TTC549 (cell line): ENCODE measurements around the gene RUNX2.

Experiments
- FAIRE-seq: peaks from 2 replicates; lab custom pipeline; 2012; peaks lifted over from hg19 to GRCh38; lab: Jason Lieb, UNC

RUNX2 gene

DNA sequence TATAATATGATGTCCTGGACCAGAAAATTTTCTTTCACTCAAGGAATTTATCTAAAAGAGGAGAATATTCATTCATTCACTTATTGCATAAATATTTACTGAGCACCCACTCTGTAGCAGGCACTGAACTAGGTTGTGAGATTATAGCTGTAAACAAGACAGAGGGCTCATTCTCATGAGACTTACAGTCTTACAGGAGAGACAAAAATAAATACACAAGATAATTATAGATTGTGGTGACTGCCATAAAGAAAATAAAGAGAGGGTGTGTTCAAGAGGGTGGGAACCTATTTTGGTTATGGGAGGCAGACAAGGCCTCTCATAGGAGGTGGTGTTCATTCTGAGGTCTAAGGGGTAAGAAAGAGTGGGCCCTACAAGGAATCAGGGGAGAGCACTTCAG, 159.5 kb downstream of the RUNX2 start:
- no peak for FAIRE-seq

DNA sequence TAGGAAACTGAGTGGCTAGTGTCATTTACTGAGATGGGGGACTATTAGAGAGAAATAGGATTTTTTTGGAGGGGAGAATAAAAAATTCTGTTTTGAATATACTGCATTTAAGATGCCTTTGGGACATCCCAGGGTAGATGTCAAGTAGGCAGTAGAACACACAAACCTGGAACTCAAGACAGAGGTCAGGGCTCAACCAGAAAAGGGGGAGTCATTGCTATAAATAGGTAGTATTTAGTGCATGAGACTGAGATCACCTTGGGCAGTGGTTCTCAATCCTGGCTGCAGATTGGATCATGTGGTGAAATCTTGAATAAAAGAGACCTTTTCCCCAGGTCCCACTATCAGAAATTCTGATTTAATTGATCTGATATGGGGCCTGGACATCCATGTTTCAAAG, 160.1 kb downstream of the RUNX2 start:
- FAIRE-seq: no peak

DNA sequence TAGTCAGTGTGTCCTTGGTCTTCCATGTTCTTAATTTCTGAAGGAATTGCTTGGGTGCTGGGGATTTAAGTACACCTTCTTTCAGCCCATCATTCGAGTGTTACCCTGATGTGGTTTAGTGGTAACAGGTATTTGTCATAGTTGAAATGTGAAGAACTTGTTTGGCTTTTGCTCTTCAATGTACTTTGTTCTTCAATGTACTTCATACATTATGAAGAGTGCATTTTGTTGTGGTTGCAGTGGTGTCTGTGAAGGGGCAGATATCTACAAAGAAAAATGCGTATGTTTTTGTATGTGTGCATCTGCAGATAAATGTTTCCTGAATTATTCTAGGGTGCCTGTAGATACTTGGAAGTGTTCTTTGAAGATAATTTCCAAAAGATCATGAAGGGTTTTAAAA, 160.8 kb downstream of the RUNX2 start:
- no peak for FAIRE-seq

DNA sequence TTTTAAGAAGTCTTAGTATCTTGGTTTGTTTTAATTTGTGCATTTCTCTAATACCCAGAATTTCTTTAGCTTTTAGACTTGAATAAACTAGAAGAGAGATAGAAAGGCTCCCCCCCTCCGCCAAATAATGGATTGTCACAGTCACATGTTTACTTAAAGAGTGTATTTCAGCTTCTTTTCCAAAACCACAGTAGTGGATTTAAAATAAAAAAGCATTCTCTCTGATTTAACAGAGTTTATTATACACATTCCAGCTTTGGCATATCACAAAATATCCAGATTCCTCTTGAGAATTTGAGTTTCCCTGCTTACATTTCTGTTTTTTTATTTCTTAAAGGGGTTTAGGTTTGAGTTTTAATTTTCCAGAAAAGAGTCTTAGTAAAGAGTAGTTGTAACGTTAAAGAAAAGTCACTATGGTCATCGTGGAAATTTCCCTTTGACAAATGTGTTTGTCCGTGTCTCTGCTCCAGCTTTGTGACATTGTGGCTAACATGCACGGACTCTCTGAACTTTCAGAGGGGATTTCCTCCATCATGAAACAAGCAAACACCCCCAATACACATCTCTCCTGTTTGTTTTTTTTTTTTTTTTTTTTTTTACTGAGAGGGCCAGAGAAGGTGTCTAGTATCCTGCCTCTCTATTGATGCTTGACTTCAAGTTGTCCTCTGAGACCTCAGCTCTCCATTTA, 163.1 kb downstream of the RUNX2 start:
- no peak for FAIRE-seq

DNA sequence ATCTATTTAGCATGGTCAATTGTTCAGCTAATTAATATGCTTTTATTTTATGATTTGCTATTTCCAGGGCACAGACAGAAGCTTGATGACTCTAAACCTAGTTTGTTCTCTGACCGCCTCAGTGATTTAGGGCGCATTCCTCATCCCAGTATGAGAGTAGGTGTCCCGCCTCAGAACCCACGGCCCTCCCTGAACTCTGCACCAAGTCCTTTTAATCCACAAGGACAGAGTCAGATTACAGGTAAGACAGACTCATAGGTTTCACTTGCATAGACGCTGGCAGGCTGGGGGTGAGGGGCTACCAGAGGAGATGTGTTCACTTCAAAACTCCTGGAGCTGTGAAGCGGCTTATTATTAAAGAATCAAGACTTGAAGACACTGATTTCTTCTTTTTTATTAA, 163.7 kb downstream of the RUNX2 start:
- no peak for FAIRE-seq

DNA sequence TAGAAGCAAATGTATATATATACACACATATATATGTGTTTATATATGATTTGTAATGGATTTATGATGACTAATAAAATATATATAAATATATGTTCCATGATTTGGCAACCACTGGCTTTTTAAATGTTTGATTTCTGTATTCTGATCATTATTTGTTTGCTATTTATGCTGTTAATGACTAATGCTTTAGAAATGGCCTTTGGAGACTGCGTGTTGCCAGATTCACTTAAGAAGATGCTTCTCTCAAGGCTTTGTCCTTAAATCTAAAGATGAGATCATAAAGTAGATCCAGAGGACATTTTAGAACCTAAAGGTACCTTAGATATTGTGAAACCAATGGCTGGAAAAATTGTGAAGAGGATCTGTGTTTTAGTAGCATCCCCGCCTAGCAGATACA, 165.6 kb downstream of the RUNX2 start:
- no peak for FAIRE-seq

DNA sequence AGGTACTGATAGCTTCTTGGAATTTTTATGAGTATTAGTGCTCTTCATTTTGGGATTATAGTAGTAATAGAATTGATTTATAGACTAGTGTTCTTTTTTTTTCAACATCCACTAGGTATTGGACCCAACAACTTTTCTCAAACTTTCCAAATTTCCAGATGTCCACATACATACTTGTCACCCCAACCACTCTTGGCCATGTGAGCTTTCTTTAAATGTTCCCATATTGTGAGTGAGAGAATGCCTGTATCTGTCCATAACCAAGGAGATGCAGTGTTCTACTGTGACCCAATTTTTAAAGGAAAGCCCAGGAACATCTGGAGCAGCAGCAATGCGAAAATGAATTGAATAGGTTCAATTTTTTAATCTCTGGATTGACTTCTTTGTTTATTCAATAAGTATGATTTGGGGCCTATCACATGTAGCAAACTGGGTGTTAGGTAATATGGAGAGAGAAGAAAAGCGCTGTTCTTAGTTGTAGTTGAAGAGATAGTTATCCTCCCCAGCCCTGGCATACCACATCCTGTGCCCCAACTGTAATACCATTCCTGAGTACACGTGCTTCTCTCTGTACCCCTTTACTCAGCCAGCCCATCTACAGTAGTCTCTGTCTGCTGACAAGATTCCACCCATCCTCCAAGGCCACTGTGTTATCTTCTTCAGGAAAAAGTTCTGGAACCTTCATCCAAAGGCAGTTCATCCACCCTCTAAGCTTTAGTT, 166.4 kb downstream of the RUNX2 start:
- no peak for FAIRE-seq

DNA sequence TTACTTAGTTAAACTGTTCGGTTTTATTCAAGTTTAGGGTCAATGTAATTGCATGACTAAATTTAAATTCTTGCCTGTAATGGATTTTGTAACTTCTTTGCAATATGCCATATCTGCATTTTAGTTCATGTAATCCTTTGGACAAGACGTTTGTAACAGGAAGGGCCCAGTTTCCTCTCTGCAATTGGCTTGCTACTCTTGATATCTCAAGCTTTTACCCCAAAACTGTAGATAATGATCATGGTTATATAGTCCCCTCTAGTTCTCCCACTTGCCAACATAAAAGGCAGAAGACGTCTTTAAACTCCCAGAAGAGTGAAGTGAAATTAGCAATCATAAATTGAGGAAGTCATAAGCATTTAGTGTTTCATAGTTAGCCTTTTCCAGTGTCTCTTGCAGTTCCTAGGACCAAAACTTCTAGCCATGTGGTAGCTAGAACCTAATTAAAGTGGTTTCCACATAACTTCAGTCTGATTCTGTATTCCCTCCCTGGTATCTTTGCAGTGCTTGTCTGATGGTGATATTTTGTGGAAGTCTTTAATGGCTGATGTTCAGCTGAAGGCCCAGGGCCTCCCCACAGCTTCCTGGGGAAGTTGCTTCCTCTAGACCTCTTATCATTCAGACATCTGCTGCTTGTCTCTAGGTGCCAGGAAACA, 167.4 kb downstream of the RUNX2 start:
- FAIRE-seq: no peak

DNA sequence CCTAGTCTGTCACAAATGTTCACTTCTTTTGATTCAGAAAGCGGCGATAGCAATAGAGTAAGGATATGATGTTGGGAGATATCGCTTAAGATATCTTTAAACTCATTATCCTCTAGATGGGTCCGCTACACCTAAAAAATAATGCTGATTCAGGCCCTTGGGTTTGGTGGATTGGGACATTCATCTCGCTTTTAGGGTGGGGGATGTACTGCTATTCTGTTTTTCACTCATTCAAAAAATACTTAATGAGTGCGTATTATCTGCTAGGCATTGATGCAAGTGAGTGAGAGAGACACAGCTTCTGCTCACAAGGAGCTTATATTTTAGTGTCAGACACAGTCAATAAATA, 167.9 kb downstream of the RUNX2 start:
- FAIRE-seq: no peak

DNA sequence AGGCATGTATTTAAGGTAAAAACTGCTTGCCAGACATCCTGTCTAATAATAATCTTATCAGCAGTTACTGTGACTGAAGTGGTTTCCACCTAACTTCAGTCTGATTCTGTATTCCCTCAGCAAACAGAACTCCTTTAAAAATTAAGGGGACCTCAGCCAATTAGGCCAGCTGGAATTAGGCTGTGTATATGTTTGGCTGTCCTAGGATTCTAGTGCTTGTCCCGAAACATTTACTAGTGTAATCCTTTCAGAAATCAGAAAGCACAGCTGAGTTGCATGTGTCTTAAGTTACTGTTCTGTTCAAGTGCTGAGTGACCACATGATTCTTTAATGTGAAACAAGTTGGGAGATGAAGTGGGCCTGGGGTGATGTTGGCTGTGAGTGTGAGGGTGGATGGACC, 170.5 kb downstream of the RUNX2 start:
- FAIRE-seq: no peak

DNA sequence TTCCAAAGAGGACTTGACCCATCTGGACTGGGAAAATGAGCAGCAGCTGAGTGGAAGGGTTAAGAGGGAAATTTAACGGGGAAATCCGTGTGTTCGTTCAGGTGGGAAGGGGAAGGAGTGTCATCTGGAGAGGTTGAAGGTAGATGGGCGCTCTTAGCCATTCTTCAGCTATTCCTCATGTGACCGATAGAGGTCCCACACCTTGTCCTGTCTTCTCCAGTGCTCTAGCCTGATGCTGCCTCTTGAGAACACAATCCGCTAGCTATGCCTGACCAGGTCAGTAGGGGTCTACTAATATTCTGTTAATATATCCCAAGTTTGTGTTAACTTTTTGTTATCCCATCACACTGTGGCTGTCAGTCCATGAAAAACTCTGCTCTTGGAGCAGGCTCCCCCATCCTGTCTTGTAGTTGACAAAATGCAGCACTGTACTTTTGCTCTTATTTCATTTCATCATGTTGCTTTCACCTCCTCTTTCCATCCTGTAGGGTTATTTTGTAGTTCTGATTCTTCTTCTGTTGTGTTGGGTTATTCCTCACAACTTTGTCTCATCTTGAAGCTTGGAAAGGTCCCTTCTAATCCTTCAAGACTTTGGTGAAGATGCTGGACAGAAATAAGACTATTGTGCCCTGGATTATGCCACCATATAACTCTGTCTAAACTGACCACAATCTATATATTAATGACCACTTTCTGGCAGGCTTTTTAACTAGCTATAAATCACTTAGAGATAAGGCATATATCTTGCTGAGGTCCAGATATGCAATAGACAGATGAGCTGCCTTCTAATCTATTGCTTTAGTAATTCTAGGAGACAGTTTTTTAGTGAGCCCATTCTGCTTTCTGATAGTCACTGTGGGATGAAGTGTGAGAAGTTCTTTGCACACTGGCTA, 173.0 kb downstream of the RUNX2 start:
- no peak for FAIRE-seq

DNA sequence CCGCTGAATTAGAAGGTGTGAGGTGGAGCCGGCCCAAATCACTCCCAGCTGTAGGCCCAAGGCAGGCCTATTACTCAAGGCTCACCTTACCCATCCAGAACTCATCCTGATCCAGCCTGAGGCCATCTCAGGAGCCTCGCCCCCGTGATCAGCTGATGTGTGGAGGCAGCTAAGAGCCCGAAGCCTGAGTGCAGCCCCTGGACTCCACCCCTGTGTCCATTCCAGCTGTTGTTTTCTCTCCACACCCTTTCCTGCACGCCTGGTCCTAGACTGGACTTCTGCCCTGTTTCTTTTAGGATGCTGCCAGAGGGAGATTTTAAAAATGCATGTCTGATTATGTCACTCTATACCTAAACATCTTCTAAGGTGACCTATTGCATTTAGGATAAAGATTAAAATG, 174.3 kb downstream of the RUNX2 start:
- FAIRE-seq: no peak

DNA sequence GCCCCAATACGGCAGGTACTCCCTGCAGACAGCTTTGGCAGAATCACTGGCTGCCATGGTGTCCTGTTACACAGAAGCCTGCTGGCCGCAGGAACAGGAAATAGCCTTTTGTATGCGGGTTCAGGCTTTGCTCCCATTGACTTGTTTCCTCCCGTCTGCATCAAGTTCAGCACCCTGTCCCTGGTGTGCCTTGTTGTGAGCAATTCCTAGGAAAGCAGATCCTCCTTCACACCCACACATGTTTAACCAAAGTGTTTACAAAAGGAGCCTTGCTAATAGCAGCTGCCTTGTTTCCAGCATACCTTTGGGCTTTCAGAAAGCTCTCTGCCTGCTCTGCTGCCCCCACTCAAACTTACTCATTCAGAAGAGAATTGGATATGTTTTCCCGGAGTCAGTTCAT, 176.8 kb downstream of the RUNX2 start:
- FAIRE-seq: no peak

DNA sequence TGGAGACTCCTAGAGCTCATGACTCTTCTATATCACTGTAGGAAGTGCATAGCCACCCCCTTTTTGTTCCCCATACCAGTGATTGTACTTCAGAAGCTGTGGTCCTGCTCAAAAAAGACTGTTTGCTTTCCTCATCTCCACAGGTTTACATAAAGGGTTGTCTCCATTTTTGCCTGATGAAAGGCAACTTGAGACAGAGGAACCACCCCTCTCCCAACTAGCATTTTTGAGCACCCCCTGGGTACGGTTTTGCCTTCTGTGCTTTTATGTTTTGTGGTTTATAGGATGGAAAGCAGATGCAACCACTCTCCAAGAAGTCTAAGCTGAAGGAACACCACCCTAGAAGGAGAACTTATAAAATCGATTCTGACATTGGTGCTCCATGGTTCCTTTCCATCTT, 177.3 kb downstream of the RUNX2 start:
- no peak for FAIRE-seq

DNA sequence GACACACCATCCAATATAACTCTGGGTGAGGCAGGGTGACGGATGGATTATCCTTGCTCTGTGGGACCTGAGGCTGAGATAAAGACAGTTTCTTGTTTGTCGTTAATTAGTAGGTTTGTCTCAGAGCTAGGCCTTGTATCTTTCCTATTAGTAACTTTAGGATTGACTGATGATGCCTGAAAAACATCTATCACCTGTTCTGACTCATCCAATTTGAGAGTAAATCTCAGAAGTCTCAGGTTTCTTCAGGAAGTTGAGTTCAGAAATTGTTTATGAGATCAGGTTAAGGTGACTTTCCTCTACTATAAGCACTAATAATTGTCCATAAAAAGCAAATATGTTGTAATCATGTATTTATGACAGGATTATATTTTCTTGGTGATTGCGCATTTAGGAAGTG, 179.1 kb downstream of the RUNX2 start:
- no peak for FAIRE-seq

DNA sequence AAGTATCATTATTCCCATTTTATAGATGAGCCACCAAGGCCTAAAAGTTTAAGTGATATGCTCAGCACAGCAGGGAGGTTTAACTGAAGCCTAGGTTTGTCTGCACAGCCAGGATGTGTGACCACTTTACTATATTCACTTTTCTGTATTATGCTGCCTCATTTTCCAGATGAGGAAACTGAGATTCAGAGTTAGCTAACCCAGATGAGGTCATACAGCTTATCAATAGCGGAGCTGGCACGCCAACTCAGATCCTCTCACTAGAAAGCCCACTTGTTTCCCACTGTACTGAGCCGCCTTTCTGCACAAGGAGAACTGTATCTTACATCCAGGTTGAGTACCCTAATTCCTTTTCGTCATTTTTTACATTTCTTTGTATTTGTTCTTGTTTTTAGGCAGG, 181.3 kb downstream of the RUNX2 start:
- no peak for FAIRE-seq

DNA sequence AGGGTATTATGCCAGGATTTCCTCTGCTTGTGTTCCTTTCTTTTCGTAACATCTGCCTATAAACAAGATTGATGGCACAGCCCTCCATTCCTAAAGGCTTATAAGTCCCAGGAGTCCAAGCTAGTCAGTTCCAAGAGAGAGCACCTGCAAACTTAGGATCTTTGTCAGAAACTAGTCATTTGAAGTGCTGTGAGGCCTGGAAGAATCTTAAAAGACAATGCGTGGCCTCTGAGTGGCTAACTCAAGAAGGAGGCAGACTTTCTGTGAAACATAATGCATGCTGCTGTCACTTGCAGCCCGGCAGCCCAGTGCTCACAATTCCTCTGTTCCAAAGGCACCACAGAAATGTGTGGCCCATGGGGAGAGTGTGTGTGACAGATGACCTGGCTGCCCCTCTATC, 184.6 kb downstream of the RUNX2 start:
- FAIRE-seq: no peak

DNA sequence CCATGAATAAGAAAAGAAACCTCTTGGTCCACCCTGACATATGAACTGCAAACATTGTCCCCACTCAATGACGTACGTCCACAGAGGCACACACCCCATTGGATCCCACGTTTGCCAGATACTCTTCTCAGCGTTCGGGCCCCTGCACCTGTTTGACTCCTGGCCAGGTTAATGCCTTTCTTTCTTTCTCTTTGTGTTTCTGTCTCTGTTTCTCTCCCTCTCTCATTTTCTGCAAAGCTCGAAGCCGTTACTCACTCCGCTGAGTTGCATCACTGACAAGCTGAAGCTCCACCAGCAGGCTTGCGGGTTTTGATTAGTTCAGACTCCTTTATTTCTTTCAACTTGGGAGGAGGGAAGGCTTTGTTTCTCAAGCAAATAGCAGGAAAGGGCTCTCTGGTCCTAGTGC, 185.1 kb downstream of the RUNX2 start:
- FAIRE-seq: no peak

DNA sequence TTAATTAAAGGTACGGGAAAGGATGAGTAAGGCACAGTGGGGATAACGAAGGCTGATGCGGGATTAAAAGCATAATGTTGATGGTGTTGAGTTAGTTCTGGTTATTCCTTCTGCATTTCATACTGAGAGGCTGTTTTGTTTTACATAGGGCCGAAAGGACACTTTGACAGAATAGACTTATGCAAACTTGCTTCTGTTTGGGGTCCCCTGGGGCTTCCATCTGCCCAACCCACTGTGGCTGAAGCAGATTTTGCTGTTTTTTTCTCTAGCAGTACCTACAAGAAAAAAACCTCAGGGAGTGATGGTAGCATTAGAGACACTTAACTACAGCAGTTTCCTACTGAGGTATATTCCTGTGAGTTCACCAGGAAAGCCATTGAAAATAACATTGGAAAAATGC, 185.7 kb downstream of the RUNX2 start:
- no peak for FAIRE-seq

DNA sequence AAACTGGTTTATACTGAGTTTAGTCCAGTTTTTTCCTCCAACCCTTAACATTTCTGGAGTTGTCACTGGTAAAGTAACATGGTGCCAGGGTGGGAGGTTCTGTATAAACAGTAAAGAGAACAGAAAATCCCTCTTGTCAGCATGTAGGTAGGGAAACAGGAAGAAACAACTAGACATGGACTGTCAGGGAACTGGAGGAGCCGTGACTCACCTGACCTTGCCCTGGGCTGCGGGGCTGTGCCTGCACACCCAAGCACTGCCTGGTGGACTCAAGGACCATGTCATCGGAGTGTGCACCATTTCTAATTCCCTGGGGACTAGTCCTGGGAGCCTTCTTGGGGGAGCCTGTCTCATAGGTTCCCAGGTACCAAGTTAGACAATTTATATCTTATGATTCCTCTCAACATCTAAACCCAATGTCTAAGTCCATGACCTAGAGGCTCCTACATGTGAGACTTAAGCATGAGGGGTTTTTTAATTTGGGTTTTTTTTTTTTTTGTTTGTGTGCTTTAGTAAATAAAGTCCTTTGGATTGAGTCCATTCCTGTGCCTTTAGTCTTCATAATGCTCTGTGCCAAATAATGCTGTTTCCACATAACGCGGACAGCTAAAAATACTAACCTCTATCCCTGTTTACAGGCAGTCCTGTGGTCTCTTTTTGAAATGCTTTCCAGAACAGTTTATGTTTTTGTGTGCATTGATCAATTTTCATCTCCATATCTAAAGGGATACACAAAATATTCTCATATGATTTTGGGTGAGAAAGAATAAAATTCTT, 186.5 kb downstream of the RUNX2 start:
- FAIRE-seq: no peak

DNA sequence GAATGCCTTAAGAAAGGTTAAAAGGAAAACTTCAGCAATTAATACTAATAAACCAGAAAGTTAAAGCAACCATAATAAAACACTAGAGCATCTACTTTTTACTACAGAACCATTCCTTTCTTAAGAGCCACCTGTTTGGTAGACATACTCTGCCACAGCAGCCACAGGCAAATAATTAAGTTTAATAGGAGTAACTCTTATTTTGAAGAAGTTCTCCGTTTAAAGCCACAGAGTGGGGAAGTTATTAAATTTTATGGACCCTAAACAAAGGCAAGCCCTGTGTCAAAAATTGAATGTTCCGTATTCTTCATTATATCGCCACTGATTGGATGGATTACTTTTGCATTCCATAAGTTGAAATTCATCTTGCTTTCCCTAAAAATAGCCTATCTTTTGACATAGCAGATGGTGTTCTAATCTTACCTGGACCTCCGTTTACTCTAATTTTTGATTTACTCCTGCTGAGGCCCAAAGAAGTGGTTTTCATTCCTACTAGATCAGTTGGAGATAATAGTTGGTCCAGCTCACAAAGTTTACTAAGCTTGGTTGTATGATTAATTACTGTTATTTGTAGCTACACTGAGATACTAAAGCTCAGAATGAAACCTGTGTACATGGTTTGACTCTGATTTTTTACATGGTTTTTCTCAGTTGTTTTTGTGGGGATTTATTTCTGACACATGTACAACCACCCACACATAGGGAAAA, 190.0 kb downstream of the RUNX2 start:
- FAIRE-seq: no peak
